Bronchial epithelial cell (primary cell): ENCODE results near the gene GSTA2. TPM values are rescaled to one million over a fixed set of nuclear protein-coding genes. Genes with fewer than 3 reads are reported as not detected.
"Not testable (repeated sequence)": the region's sequence is repeated elsewhere in the genome, so short reads cannot be mapped to it uniquely, and the experiment has no call there.

Source experiments
- DNase-seq: peaks from one replicate; pipeline ENCODE4 v3.0.0-alpha.2; 2010; ENCODE audit warnings: low read depth
- FAIRE-seq: peaks from 2 replicates; lab custom pipeline; 2011; peaks lifted over from hg19 to GRCh38; lab: Jason Lieb, UNC
- H3K27me3 ChIP-seq: 2 replicates; pipeline ENCODE4 v1.5.1; 2011; ENCODE audit warnings: low read length; ENCODE audit not compliant: control insufficient read depth, insufficient read depth
- H3K36me3 ChIP-seq: 2 replicates; pipeline ENCODE4 v1.5.1; 2011; ENCODE audit warnings: low read length; ENCODE audit not compliant: control insufficient read depth, insufficient read depth
- H3K4me3 ChIP-seq: 2 replicates; pipeline ENCODE4 v1.5.1; 2011; ENCODE audit warnings: mild to moderate bottlenecking, low read depth, low read length, control low read depth
- CTCF ChIP-seq: IDR thresholded peaks from 2 replicates; pipeline ENCODE4 v1.5.1; 2011; ENCODE audit warnings: mild to moderate bottlenecking, moderate library complexity, low read length, control low read depth, inconsistent platforms; ENCODE audit not compliant: insufficient read depth, severe bottlenecking
- total RNA-seq: library from RNA; depleted of rRNA; stranded (reverse); fragments of >200 nt; gene quantifications from 2 replicates; pipeline ENCODE4 v1.2.1, GENCODE V29; 2014

GSTA2 gene
- total RNA-seq, 1 donor from 2014 or later, result not detected

- no peak for TF ChIP-seq CTCF
- no peaks in the 10 kb centered on the region for H3K27me3 ChIP-seq
- no peak overlapping the region for H3K4me3 ChIP-seq
- no peak for FAIRE-seq
- DNase-seq, result no peak
- H3K36me3 ChIP-seq, result no peaks in the 10 kb centered on the region
Measured at GRCh38 chr6:52724042-52724405, 39.3 kb downstream of the GSTA2 start.

- no peaks in the 10 kb centered on the region for H3K27me3 ChIP-seq
- H3K4me3 ChIP-seq, result no peak overlapping the region
- H3K36me3 ChIP-seq, result no peaks in the 10 kb centered on the region
- DNase-seq (no peak), FAIRE-seq (no peak)
- no peak for TF ChIP-seq CTCF
Measured at GRCh38 chr6:52720321-52720720, 43.0 kb downstream of the GSTA2 start.

GRCh38 chr6:52718550-52718949, 44.7 kb downstream of the GSTA2 start:
- Histone ChIP-seq H3K4me3 (no peak overlapping the region), H3K36me3 (no peaks in the 10 kb centered on the region), H3K27me3 (no peaks in the 10 kb centered on the region)
- no peak for FAIRE-seq
- peak; percentile 31 for DNase-seq
- no peak for TF ChIP-seq CTCF

GRCh38 chr6:52714761-52715160, 48.5 kb downstream of the GSTA2 start:
- not testable (repeated sequence) for H3K27me3 ChIP-seq, FAIRE-seq, H3K36me3 ChIP-seq, DNase-seq, H3K4me3 ChIP-seq

- FAIRE-seq (no peak), DNase-seq (peak; percentile 72)
- Histone ChIP-seq H3K27me3 (no peaks in the 10 kb centered on the region), H3K4me3 (no peak overlapping the region), H3K36me3 (no peaks in the 10 kb centered on the region)
- no peak for TF ChIP-seq CTCF
Measured at GRCh38 chr6:52712136-52712535, 51.1 kb downstream of the GSTA2 start.

GRCh38 chr6:52707963-52708680, 55.2 kb downstream of the GSTA2 start:
- FAIRE-seq, result no peak
- no peak for TF ChIP-seq CTCF
- no peaks in the 10 kb centered on the region for H3K36me3 ChIP-seq
- no peak for DNase-seq
- no peaks in the 10 kb centered on the region for H3K27me3 ChIP-seq
- no peak overlapping the region for H3K4me3 ChIP-seq
